PC-9 (cell line): ENCODE results near the gene SCN8A.

Source experiments
- CTCF ChIP-seq: fragments of 200-600 bp; sonication (generic); conservative IDR thresholded peaks from 2 replicates; pipeline ENCODE4 v1.6.1; 2017; ENCODE audit warnings: mixed run types, antibody characterized with exemption, mild to moderate bottlenecking, moderate library complexity
- EZH2 ChIP-seq: fragments of 200-600 bp; sonication (generic); IDR thresholded peaks from 2 replicates; pipeline ENCODE4 v1.8.0; 2017; ENCODE audit warnings: antibody characterized with exemption, low read depth

- no peak for TF ChIP-seq CTCF
- TF ChIP-seq EZH2, result no peak
These were observed 102.5 kb downstream of the SCN8A start for GRCh38 chr12:51693569-51693968.
